Stomach (tissue), 9 donors: ENCODE measurements around the gene SPHK2. TPM values are rescaled to one million over a fixed set of nuclear protein-coding genes. Genes with fewer than 3 reads are reported as not detected.

ENCODE experiments used
- DNase-seq, 2 donors: peaks; one replicate each; pipeline versions ENCODE4 v3.0.0 to v3.0.0-alpha.2; 2013 to 2019
- H3K27ac ChIP-seq, 5 donors: fragments of 200-600 bp in 4 of 5; sonication (generic) in 4 of 5; one replicate each; pipeline ENCODE4 v1.5.1; 2013 to 2019; ENCODE audit warnings: mild to moderate bottlenecking in 1 of 5, moderate library complexity in 1 of 5
- H3K27me3 ChIP-seq, 3 donors: fragments of 200-600 bp; sonication (generic); one replicate each; pipeline ENCODE4 v1.5.1; 2017 to 2019; ENCODE audit warnings: mixed run types in 1 of 3
- H3K36me3 ChIP-seq, 4 donors: fragments of 200-600 bp; sonication (generic); 1 replicate in 3 of 4; 2 replicates in 1 of 4; pipeline ENCODE4 v1.5.1; 2016 to 2019
- H3K4me1 ChIP-seq, 4 donors: fragments of 200-600 bp; sonication (generic); one replicate each; pipeline ENCODE4 v1.5.1; 2016 to 2019
- H3K4me3 ChIP-seq, 4 donors: fragments of 200-600 bp; sonication (generic) in 3 of 4; one replicate each; pipeline ENCODE4 v1.5.1; 2016 to 2019; ENCODE audit warnings: mild to moderate bottlenecking in 1 of 4
- H3K9me3 ChIP-seq, 4 donors: fragments of 200-600 bp; sonication (generic); one replicate each; pipeline ENCODE4 v1.5.1; 2016 to 2019
- EP300 ChIP-seq: sonication (generic); formaldehyde crosslinking; IDR thresholded peaks from one replicate; pipeline ENCODE4 v1.6.1; 2017; ENCODE audit warnings: antibody characterized with exemption
- POLR2A ChIP-seq, 4 donors: fragments of 450-650 bp; IDR thresholded peaks; one replicate each; pipeline ENCODE4 v1.6.1; 2016; ENCODE audit warnings: antibody characterized with exemption in 4 of 4, control low read depth in 2 of 4, mild to moderate bottlenecking in 1 of 4, moderate library complexity in 1 of 4
- POLR2AphosphoS5 ChIP-seq, 3 donors: sonication (generic); formaldehyde crosslinking; IDR thresholded peaks; one replicate each; pipeline ENCODE4 v1.6.1; 2016; ENCODE audit warnings: antibody characterized with exemption in 3 of 3
- WGBS, 5 donors: extraction: QIAGEN DNeasy Blood & Tissue Kit in 3 of 5; methylation state at CpG; one replicate each; pipeline versions ENCODE4 v1.1.5 to v1.1.7; 2013 to 2018; 5-methylcytosine and 5-hydroxymethylcytosine counted together
- intact Hi-C: fragments of 100-400 bp; cut with DNase I; formaldehyde crosslinking; loops from one replicate; pipeline ENCODE4 v1.15.1; 2023; ENCODE audit warnings: low total_unique reads
- polyA plus RNA-seq, 3 donors: library from polyadenylated mRNA; stranded (reverse); fragments of 200-250 nt; gene quantifications; one replicate each; pipeline ENCODE4 v1.2.3, GENCODE V29; 2013
- total RNA-seq, 5 donors: library from RNA; depleted of rRNA; stranded (reverse); fragments of >200 nt; gene quantifications; one replicate each; pipeline versions ENCODE4 v1.1.0 to v1.2.3, GENCODE V29; 2014 to 2016
- TF ChIP-seq, protein P1 (sequence below), 7 experiments: fragments of 450-650 bp in 4 of 7; fragments of 200-600 bp in 3 of 7; sonication (generic) in 3 of 7; IDR thresholded peaks; one replicate each; pipeline ENCODE4 v1.5.1; 2016 to 2019; ENCODE audit warnings: antibody characterized with exemption in 7 of 7, control low read depth in 2 of 7, mild to moderate bottlenecking in 1 of 7
- donor health status: healthy with polysubstance abuse.
- donor health status: Bipolar disorder and iron deficiency.
- donor health status: healthy.

Gene SPHK2
- total and polyA plus RNA-seq, 8 donors = 9.4 to 156 (median 19.6) TPM

DNA sequence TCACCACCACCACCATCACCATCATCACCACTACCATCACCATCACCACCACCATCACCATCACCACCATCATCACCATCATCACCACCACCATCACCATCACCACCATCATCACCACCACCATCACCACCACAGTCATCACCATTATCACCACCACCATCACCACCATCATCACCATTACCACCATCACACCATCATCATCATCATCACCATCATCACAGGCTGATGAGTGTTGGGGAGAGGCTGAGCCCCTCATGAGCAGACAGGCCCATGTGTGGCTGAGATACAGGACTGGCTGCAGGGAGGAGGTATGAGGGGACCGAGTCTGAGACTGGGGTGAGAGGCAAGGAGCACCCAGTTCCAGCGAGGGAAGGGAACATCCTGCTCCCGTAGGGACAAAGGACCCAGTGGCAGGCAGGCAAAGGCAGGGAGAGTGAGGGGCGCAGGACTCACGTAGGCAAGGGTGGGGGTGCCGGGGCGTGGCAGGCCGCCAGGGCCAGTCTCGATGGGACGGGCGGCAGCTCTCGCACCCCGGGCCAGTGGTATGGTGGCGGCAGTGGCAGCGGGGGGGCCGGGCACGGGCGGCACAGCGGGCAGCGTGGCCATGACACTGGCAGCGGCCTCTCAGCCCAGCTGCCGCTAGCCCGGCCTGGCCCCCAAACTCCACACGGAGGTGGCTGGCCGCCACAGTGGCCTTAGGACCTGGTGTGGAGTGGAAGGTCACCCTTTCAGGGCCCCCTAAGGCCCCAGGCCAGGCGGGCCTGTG lies 50.8 kb downstream of the SPHK2 start:
- intact Hi-C loops = no loop called here
- 93 to 97% (median 95%) methylated on average over 22 to 26 of the region's 26 CpGs for WGBS, 5 donors

DNA sequence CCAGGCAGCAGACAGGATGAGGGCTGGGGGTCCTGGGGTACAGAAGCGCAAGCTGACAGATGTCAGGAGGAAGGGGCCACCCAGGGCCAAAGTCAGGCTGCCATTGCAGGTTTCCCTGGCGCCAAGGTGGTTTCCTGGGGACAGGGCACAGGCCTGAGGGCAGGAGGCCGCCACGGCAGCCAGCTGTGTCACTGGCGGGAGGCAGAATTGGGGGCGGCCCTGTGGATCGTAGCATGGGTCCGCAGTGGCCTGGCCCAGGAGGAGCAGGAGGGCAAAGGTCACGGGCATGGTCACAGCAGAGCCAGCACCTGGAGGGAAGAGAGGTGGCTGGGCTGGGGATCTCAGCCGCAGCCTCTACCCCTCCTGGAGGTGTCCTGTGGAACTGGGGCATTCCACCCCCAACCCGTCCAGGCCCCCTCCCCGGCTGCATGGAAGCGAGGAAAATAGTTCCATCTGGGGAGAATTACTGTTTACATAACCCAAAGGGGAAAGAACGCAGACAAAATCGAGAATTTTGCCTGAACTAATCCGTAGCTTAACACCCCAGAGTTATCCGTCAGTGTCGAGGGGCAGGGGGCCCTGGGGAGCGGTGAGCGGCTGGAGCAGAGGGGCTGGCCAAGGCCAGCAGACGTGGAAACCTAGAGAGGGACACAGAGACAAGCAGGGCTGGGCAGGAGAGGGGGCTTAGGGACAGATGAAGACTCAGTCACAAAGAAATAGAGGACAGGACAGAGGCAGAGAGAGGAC lies 51.6 kb downstream of the SPHK2 start:
- no peaks in the 10 kb centered on the region for H3K27me3 ChIP-seq
- no peak for DNase-seq

More for the DNA sequence above, 50.8 kb downstream of the SPHK2 start:
- H3K9me3 ChIP-seq = no peaks in the 10 kb centered on the region
- no peaks in the 10 kb centered on the region for H3K36me3 ChIP-seq
- TF ChIP-seq EP300 = no peak
- no peaks in the 10 kb centered on the region for H3K27me3 ChIP-seq
- peaks cover 2 to 3% (median 3%) of the 10 kb centered on the region in 4 donors for H3K4me1 ChIP-seq
- no peak overlapping the region for H3K27ac ChIP-seq
- no peak overlapping the region for H3K4me3 ChIP-seq
- DNase-seq = no peak

DNA sequence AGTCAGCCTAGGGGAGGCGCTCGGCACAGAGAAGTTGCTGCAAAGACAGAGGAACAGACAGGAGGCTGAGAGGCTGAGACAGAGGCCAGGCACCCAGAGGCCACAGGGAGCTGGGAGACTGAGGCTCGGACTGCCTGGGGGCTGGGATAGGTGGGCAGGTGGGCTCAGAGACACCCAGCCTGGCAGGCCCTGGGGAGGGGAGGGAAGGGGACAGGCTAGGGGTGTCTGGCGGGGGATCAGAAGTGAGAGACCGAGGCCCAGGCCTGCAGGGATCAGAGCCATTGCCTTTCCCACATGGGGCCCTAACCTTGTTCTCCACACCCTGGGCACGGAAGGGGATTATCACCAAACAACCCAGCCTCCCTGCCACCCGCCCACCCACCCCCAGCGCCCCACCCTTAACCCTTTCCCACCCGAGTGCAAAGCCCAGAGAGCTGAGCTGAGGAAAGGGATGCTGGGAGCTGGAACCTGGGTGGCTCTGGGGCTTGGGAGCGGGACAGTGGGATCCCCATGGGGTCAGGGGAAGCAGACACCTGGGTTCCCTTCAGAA lies 52.2 kb downstream of the SPHK2 start:
- DNase-seq = no peak
- peaks cover 10 to 15% (median 13%) of the 10 kb centered on the region in 4 donors for H3K4me1 ChIP-seq
- no peaks in the 10 kb centered on the region for H3K36me3 ChIP-seq
- no peaks in the 10 kb centered on the region for H3K9me3 ChIP-seq
- H3K4me3 ChIP-seq = no peak overlapping the region
- no peak overlapping the region for H3K27ac ChIP-seq
- intact Hi-C loops = no loop called here
- 71 to 80% (median 78%) methylated on average over 10 of the region's 10 CpGs for WGBS, 5 donors
- H3K27me3 ChIP-seq = no peaks in the 10 kb centered on the region
- TF ChIP-seq EP300 (no peak), POLR2AphosphoS5 (IDR thresholded peaks at IDR 0.05) (no peak), POLR2A (IDR thresholded peaks at IDR 0.05) (no peak)
- TF ChIP-seq, protein P1, sequence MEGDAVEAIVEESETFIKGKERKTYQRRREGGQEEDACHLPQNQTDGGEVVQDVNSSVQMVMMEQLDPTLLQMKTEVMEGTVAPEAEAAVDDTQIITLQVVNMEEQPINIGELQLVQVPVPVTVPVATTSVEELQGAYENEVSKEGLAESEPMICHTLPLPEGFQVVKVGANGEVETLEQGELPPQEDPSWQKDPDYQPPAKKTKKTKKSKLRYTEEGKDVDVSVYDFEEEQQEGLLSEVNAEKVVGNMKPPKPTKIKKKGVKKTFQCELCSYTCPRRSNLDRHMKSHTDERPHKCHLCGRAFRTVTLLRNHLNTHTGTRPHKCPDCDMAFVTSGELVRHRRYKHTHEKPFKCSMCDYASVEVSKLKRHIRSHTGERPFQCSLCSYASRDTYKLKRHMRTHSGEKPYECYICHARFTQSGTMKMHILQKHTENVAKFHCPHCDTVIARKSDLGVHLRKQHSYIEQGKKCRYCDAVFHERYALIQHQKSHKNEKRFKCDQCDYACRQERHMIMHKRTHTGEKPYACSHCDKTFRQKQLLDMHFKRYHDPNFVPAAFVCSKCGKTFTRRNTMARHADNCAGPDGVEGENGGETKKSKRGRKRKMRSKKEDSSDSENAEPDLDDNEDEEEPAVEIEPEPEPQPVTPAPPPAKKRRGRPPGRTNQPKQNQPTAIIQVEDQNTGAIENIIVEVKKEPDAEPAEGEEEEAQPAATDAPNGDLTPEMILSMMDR (IDR thresholded peaks at IDR 0.05) = no peak

More for the DNA sequence above, 51.6 kb downstream of the SPHK2 start:
- peaks cover 10 to 11% (median 10%) of the 10 kb centered on the region in 4 donors for H3K4me1 ChIP-seq
- no peaks in the 10 kb centered on the region for H3K36me3 ChIP-seq
- intact Hi-C loops = no loop called here
- H3K4me3 ChIP-seq = no peak overlapping the region
- no peak overlapping the region for H3K27ac ChIP-seq
- WGBS, 5 donors = 78 to 88% (median 84%) methylated on average over 13 to 21 of the region's 21 CpGs
- TF ChIP-seq EP300 (no peak), POLR2AphosphoS5 (IDR thresholded peaks at IDR 0.05) (no peak), POLR2A (IDR thresholded peaks at IDR 0.05) (no peak)
- TF ChIP-seq, protein P1 (IDR thresholded peaks at IDR 0.05) = no peak
- no peaks in the 10 kb centered on the region for H3K9me3 ChIP-seq

DNA sequence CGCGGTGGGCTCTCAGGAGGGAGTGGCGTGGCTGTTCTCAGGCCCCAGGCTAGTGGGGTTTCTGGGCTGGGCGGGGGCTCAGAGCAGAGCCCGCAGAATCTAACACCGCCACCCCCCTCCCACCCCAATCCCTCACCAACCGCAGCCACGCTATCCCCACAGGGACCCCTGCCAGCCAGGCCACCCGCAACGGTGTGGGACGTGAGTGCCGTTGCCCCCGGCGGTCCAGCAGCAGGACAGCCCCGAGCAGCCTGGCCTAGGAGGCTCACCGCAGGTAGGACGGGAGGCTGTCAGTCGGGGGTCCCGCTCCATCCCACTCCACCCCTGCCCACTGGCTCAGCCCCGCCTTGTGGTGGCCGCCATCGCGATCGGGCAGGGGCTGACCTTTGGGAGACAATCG lies 53.7 kb downstream of the SPHK2 start, which contains the start of gene NTN5:
TSS of gene NTN5 (minus strand) at position 24 of the 400 bp plus-strand sequence. CDS start 2,031 bp downstream, outside the sequence.
- TF ChIP-seq, protein P1 (IDR thresholded peaks at IDR 0.05) = no peak
- TF ChIP-seq POLR2A (IDR thresholded peaks at IDR 0.05) (no peak), POLR2AphosphoS5 (IDR thresholded peaks at IDR 0.05) (no peak), EP300 (no peak)
- 78 to 91% (median 85%) methylated on average over 11 to 25 of the region's 25 CpGs for WGBS, 5 donors
- Histone ChIP-seq H3K4me1 (peaks cover 10 to 15% (median 14%) of the 10 kb centered on the region in 4 donors), H3K27ac (no peak within 1 kb of the TSS), H3K9me3 (no peaks in the 10 kb centered on the region), H3K36me3 (no peaks in the 10 kb centered on the region), H3K27me3 (no peaks in the 10 kb centered on the region), H3K4me3 (no peak within 1 kb of the TSS)
- intact Hi-C loops = no loop called here
- no peak for DNase-seq
